NCI-H146 treated with DMSO at 0.1 percent for 48 hours (cell line): ENCODE measurements around the gene SIK3.
"Not testable (repeated sequence)": the region's sequence is repeated elsewhere in the genome, so short reads cannot be mapped to it uniquely, and the experiment has no call there.

Experiments
- DNase-seq: peaks from one replicate; lab custom pipeline; 2025; ENCODE audit not compliant: unreplicated experiment; lab: John Stamatoyannopoulos, UW

The SIK3 gene

GRCh38 chr11:116847612-116848011, 250.6 kb downstream of the SIK3 start:
- no peak for DNase-seq

- no peak for DNase-seq
These were observed 253.5 kb downstream of the SIK3 start for GRCh38 chr11:116844722-116845121.

- DNase-seq = no peak
These were observed 254.6 kb downstream of the SIK3 start for GRCh38 chr11:116843661-116844060.

DNA sequence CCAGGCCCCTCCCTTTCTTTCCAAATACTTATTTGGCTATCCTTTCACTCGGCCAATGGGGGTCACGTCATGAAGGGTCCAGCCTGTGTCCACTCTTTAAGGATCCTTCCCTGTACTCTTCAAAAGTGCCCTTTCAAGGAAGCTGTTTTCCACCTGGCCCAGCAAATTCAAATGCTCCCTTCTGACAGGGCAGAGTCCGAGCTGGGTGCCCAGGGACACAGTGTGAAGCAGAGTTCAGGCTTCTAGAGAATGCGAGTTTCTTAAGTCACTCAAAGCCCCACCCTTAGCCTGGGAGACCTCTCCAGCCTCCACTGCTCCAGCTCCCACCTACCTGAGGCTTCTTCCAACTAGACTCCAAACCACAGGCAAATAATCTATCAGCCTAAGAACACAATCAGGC, 255.3 kb downstream of the SIK3 start:
- DNase-seq = no peak

GRCh38 chr11:116842117-116842516, 256.1 kb downstream of the SIK3 start:
- no peak for DNase-seq

DNA sequence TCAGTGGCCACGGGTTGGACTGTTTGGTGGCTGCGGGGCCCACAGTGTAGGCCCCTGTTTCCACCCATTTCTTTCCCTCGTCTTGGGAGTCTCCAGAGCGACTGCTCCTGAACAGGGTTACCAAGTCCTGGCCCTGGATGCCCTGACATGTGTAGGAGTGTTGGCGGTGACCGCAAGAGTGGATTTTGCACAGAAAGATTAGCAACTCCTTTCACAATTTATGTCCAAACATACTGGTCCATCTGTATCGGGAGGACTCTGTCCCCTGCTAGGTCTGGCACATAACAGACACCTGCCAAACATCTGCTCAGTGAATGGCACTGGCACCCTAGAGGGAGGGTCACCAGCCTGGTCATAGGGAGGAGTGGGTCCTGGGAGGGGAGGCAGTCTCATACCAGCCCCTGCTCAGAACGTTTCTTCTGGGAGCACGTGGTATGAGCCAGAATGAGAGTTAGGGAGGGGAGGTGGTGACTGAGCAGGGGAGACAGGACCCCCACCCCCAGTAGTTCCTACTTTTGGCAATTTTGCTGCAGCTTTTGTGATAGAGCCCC, 257.4 kb downstream of the SIK3 start:
- DNase-seq = no peak

GRCh38 chr11:116840224-116840745, 257.9 kb downstream of the SIK3 start:
- DNase-seq = no peak

- DNase-seq = no peak
These were observed 259.7 kb downstream of the SIK3 start for GRCh38 chr11:116838321-116839084.

GRCh38 chr11:116837231-116838091, 260.8 kb downstream of the SIK3 start, which contains the start of gene APOA1:
Gene APOA1, minus strand, starts transcription at chr11:116837622. Its CDS starts 235 bp downstream, at chr11:116837387.
- DNase-seq = no peak

- DNase-seq = no peak
These were observed 261.6 kb downstream of the SIK3 start for GRCh38 chr11:116836632-116836991.

- peak; percentile 76 for DNase-seq
These were observed 262.2 kb downstream of the SIK3 start for GRCh38 chr11:116835791-116836631.

DNA sequence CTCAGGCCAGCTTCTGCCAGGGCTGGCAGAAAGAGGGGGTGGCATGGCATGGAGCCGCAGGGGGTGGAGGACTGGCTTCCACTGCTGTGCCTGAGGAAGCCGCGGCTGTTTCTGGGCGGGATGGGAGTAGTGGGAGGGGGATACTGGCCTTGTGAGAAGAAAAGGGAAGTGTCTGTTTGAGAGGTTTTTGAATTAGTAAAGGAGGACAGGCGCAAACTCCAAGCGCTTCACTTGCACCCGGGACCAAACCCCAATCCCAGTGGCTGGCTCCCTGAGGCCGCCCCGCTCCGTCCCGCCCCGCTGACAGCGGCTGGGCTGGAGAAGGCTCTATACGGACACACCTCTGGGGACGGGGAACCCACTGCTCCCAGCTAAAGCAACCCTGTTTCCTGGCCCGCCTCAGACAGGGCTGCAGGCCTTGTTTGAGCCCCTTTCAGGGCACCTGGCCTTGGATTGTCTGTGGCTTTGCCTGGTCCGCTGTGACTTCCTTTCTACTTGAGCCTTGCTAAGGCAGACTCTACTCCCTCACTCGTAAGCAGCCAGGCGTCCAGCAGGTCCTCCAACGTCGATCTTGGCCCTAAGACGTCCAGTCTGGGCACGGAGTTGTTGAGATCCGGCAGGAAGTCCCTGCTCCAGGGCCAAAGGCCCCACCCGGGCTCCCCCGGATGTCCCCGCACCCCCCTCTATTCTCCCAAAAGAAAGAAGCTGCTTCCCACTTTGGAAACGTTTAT, 263.0 kb downstream of the SIK3 start:
- no peak for DNase-seq

DNA sequence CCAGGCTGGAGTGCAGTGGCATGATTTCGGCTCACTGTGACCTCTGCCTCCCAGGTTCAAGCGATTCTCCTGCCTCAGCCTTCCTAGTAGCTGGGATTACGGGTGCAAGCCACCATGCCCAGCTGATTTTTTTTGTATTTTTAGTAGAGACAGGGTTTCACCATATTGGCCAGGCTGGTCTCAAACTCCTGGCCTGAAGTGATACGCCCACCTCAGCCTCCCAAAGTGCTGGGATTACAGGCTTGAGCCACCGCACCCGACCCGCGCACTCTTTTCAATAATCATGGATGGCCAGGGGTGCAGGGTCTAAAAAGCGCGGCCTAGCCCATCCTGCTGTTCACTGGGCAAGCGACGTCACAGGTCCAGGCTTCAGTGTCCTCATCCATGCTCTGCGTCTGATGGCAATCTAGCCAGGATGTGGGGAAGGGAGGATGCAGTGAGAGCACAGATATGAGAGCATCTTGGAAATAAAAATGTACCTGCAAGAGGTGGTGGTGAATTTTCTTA, 263.6 kb downstream of the SIK3 start:
- DNase-seq = not testable (repeated sequence)

GRCh38 chr11:116833816-116834534, 264.3 kb downstream of the SIK3 start:
- no peak for DNase-seq

- no peak for DNase-seq
These were observed 264.8 kb downstream of the SIK3 start for GRCh38 chr11:116833491-116833815.

DNA sequence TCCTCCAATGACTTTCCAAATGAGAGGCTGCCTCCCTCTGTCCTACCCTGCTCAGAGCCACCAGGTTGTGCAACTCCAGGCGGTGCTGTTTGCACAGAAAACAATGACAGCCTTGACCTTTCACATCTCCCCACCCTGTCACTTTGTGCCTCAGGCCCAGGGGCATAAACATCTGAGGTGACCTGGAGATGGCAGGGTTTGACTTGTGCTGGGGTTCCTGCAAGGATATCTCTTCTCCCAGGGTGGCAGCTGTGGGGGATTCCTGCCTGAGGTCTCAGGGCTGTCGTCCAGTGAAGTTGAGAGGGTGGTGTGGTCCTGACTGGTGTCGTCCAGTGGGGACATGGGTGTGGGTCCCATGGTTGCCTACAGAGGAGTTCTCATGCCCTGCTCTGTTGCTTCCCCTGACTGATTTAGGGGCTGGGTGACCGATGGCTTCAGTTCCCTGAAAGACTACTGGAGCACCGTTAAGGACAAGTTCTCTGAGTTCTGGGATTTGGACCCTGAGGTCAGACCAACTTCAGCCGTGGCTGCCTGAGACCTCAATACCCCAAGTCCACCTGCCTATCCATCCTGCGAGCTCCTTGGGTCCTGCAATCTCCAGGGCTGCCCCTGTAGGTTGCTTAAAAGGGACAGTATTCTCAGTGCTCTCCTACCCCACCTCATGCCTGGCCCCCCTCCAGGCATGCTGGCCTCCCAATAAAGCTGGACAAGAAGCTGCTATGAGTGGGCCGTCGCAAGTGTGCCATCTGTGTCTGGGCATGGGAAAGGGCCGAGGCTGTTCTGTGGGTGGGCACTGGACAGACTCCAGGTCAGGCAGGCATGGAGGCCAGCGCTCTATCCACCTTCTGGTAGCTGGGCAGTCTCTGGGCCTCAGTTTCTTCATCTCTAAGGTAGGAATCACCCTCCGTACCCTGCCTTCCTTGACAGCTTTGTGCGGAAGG, 265.6 kb downstream of the SIK3 start:
- peak; percentile 80 for DNase-seq

- no peak for DNase-seq
These were observed 266.4 kb downstream of the SIK3 start for GRCh38 chr11:116831790-116832349.
